ENCODE results near the gene DOK1. TPM values are rescaled to one million over a fixed set of nuclear protein-coding genes. Genes with fewer than 3 reads are reported as not detected.

Gene DOK1
- total RNA-seq, 1 experiment from 2014 or later = 4.7 TPM

GRCh38 chr2:74572178-74572925, 17.8 kb downstream of the DOK1 start:
- H3K4me3 ChIP-seq (ENCODE audit: low read length) = no peak overlapping the region
- H3K27ac ChIP-seq (ENCODE audit: low read length) = no peak overlapping the region
- no peak overlapping the region for H3K4me2 ChIP-seq (ENCODE audit: low read length)
- peaks cover 27% of the 10 kb centered on the region for H3K4me1 ChIP-seq (ENCODE audit: insufficient read depth, low read length)
- intact Hi-C loops (cut with micrococcal nuclease) = no loop called here
- ChIA-PET CTCF (no interaction called here), POLR2A (ENCODE audit: unreplicated experiment) (no interaction called here)
- H2AFZ ChIP-seq (ENCODE audit: low read length) = no peak overlapping the region
- no peak overlapping the region for H3K9ac ChIP-seq (ENCODE audit: low read length)
- no peaks in the 10 kb centered on the region for H3K36me3 ChIP-seq (ENCODE audit: low read depth, low read length)
- no peaks in the 10 kb centered on the region for H4K20me1 ChIP-seq (ENCODE audit: low read length)
- H3K9me2 ChIP-seq (replicated peaks; ENCODE audit: low read length) = no peaks in the 10 kb centered on the region
- TF ChIP-seq, protein P1, sequence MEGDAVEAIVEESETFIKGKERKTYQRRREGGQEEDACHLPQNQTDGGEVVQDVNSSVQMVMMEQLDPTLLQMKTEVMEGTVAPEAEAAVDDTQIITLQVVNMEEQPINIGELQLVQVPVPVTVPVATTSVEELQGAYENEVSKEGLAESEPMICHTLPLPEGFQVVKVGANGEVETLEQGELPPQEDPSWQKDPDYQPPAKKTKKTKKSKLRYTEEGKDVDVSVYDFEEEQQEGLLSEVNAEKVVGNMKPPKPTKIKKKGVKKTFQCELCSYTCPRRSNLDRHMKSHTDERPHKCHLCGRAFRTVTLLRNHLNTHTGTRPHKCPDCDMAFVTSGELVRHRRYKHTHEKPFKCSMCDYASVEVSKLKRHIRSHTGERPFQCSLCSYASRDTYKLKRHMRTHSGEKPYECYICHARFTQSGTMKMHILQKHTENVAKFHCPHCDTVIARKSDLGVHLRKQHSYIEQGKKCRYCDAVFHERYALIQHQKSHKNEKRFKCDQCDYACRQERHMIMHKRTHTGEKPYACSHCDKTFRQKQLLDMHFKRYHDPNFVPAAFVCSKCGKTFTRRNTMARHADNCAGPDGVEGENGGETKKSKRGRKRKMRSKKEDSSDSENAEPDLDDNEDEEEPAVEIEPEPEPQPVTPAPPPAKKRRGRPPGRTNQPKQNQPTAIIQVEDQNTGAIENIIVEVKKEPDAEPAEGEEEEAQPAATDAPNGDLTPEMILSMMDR (conservative IDR thresholded peaks at IDR 0.05; ENCODE audit: low read depth, low read length) = peak; percentile 28; the same call in 1 of the 2 replicates
- TF ChIP-seq EZH2 (IDR thresholded peaks at IDR 0.05; ENCODE audit: low read length, unreplicated experiment) = no peak
- peaks cover 4% of the 10 kb centered on the region for H3F3A ChIP-seq (ENCODE audit: low read length, unreplicated experiment)
- H3K9me3 ChIP-seq (ENCODE audit: low read length) = no peaks in the 10 kb centered on the region
- ATAC-seq (no peak), DNase-seq (no peak)
- BruUV-seq (replicated peaks) = no TSS peak
- no peaks in the 10 kb centered on the region for H3K27me3 ChIP-seq (ENCODE audit: low read length)
- H3K79me2 ChIP-seq (ENCODE audit: low read length) = no peaks in the 10 kb centered on the region

DNA sequence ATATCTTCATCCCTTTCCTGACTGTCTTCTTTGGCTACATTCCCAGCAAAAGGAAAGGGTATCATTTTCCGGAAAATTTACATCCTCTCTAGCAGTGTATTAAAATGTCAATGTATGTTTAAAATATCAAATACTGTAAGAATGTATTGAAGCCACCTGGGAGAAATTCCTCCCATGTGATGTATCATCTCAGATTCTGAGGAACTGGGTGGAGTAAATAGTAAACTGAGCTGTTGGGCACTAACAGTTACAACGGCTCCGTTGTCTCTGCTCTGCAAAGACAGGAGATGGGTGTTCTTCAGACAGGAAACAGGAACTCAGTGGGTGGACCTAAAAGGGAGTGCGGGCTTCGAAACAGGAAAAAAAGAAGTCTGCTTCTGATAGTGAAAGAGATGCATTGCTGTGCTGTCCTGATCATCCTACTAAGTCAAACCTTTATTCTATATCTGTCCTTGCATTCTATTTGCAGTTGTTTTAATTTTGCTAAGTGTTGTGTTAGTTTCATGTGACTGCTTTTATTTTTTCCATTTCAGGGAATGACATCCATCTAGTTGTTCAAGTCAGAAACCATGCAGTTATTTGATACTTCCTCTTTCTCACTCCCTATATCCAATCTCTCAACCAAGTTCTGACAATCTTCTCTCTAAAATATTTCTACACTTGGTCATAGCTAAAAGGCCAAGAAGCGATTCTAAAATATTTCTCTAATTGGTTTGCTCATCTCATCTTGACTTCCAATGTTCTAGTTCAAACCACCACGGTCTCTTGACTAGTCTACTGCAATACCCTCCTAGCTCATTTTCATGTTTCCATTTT, 19.4 kb downstream of the DOK1 start:
- Histone ChIP-seq H3K36me3 (ENCODE audit: low read depth, low read length) (no peaks in the 10 kb centered on the region), H3K4me2 (ENCODE audit: low read length) (peak overlapping the region; percentile 52), H3K9ac (ENCODE audit: low read length) (no peak overlapping the region), H3K9me3 (ENCODE audit: low read length) (no peaks in the 10 kb centered on the region), H4K20me1 (ENCODE audit: low read length) (no peaks in the 10 kb centered on the region), H3K27ac (ENCODE audit: low read length) (peak overlapping the region; percentile 53), H3K27me3 (ENCODE audit: low read length) (no peaks in the 10 kb centered on the region), H3K79me2 (ENCODE audit: low read length) (no peaks in the 10 kb centered on the region), H3F3A (ENCODE audit: low read length, unreplicated experiment) (peaks cover 4% of the 10 kb centered on the region), H3K4me3 (ENCODE audit: low read length) (0 out of 2 replicates have a peak overlapping the region, but pooled peaks have one; percentile 21), H3K4me1 (ENCODE audit: insufficient read depth, low read length) (peaks cover 11% of the 10 kb centered on the region), H2AFZ (ENCODE audit: low read length) (peak overlapping the region; percentile 54), H3K9me2 (replicated peaks; ENCODE audit: low read length) (no peaks in the 10 kb centered on the region)
- ChIA-PET CTCF (no interaction called here), POLR2A (ENCODE audit: unreplicated experiment) (no interaction called here)
- no TSS peak for BruUV-seq (replicated peaks)
- ATAC-seq = peak; percentile 85
- peak; percentile 72 for DNase-seq
- intact Hi-C loops (cut with micrococcal nuclease) = no loop called here
- TF ChIP-seq, protein P1 (conservative IDR thresholded peaks at IDR 0.05; ENCODE audit: low read depth, low read length) = no peak
- no peak for TF ChIP-seq EZH2phosphoT487 (IDR thresholded peaks at IDR 0.05; ENCODE audit: borderline replicate concordance, low read length)
- no peak for TF ChIP-seq EZH2 (IDR thresholded peaks at IDR 0.05; ENCODE audit: low read length, unreplicated experiment)

DNA sequence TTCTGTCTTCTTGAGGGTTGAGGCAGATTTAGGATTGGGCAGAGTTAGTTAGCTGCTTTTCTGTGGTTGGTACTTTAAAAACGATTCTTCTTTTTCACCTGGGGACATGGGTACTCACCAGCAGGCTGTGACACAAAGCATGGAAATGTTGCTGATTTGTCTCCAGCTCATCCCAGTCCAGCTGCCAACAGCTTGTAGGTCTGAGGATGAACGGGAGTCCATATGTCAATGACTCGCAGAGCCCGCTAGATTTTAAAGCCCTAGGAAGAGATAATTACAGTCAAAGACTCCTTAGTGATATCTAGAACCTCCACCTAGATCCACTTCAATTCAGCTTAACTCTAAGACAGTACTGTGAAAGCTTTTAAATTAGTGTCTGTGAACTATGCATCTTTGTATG, 20.8 kb downstream of the DOK1 start:
- ChIA-PET CTCF (no interaction called here), POLR2A (ENCODE audit: unreplicated experiment) (no interaction called here)
- TF ChIP-seq, protein P1 (conservative IDR thresholded peaks at IDR 0.05; ENCODE audit: low read depth, low read length) = no peak
- no peak for TF ChIP-seq EZH2phosphoT487 (IDR thresholded peaks at IDR 0.05; ENCODE audit: borderline replicate concordance, low read length)
- no peak for TF ChIP-seq EZH2 (IDR thresholded peaks at IDR 0.05; ENCODE audit: low read length, unreplicated experiment)
- H3K36me3 ChIP-seq (ENCODE audit: low read depth, low read length) = no peaks in the 10 kb centered on the region
- no peaks in the 10 kb centered on the region for H3K9me3 ChIP-seq (ENCODE audit: low read length)
- H3K27me3 ChIP-seq (ENCODE audit: low read length) = no peaks in the 10 kb centered on the region
- no TSS peak for BruUV-seq (replicated peaks)
- H3K4me2 ChIP-seq (ENCODE audit: low read length) = no peak overlapping the region
- no peaks in the 10 kb centered on the region for H4K20me1 ChIP-seq (ENCODE audit: low read length)
- no peak overlapping the region for H3K4me3 ChIP-seq (ENCODE audit: low read length)
- H3K4me1 ChIP-seq (ENCODE audit: insufficient read depth, low read length) = peaks cover 10% of the 10 kb centered on the region
- H2AFZ ChIP-seq (ENCODE audit: low read length) = no peak overlapping the region
- intact Hi-C loops (cut with micrococcal nuclease) = no loop called here
- H3K9me2 ChIP-seq (replicated peaks; ENCODE audit: low read length) = no peaks in the 10 kb centered on the region
- ATAC-seq = no peak
- no peak overlapping the region for H3K9ac ChIP-seq (ENCODE audit: low read length)
- no peaks in the 10 kb centered on the region for H3K79me2 ChIP-seq (ENCODE audit: low read length)
- no peak overlapping the region for H3K27ac ChIP-seq (ENCODE audit: low read length)
- peaks cover 4% of the 10 kb centered on the region for H3F3A ChIP-seq (ENCODE audit: low read length, unreplicated experiment)
- DNase-seq = no peak
